ENCODE results near the gene PDE4A. TPM values are rescaled to one million over a fixed set of nuclear protein-coding genes. Genes with fewer than 3 reads are reported as not detected.

The PDE4A gene
- total RNA-seq, 1 donor from 2014 or later = 0.92 TPM

- ATAC-seq = no peak
Observed at GRCh38 chr19:10467104-10467706, 46.9 kb downstream of the PDE4A start.

DNA sequence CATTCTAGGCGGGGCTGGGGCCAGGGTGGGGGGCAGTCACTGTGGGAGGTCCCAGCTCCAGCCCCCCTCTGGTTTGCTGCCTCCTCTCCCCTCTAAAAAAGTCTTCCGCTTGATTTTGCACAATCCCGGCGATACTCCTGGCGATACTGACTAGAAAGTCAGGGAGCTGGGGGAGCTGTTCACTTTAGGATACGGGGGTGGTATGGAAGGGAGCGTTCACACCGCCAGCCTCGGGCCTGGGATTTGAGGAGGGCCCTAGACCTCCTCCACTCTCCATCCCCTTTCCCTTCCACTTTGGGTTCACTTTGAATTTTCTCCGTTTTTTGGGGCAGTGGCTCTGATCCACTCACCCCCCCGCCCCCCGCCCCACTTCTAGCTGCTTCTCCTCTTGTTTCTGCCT is 47.8 kb downstream of the PDE4A start:
- ATAC-seq = no peak

DNA sequence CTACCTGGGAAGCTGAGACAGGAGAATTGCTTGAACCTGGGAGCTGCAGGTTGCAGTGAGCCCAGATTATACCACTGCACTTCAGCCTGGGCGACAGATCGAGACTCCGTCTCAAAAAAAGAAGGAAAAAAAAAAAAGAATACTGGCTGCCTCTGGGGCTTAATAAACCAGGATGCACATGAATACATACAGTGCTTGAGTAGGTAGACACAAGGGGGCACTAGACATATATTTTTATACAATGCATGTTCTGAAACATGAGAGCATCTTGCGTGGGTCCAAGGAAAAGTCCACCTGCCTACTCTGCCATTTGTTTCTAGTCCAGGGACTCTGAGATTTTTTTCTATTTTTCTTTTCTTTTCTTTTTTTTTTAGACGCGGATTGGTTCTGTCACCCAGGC is 51.6 kb downstream of the PDE4A start:
- peak; percentile 43 for ATAC-seq

DNA sequence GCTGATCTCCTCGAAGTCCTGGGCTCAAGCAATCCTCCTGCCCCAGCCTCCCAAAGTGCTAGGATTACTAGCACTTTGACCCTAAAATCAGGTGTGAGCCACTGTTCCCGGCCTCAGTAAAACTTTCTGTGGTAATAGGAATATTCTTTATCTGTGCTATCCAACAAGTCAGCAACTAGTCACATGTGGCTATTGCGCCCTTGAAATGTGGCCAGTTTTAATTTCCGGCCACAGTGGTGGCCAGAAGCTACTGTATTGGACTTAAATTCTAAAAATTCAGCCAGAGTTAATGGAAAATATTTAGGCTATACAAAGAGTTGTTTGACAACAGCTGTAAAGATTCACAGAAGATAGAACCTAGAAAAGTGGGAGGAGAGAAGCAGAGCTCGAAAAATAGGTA is 52.9 kb downstream of the PDE4A start:
- no peak for ATAC-seq

GRCh38 chr19:10474962-10475451 is 54.7 kb downstream of the PDE4A start:
- ATAC-seq = no peak

DNA sequence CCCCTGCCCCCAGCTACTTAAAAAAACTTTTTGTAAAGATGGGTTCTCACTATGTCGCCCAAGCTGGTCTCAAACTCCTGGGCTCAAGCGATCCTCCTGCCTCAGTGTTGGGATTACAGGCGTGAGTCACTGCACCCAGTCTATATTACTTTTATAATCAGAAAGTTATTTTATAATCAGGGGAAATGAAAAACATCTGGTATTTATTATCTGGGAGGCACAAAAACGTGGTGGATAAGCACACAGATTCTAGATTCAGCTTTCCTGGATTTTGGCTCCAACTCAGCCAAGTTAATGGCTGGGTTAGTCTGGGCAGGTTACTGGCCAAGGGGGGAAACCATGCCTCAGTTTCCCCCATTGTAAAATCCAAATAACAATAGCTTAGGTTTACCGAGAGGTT is 58.1 kb downstream of the PDE4A start:
- ATAC-seq = no peak

- ATAC-seq = peak; percentile 78
Observed at GRCh38 chr19:10478903-10479384, 58.6 kb downstream of the PDE4A start.

DNA sequence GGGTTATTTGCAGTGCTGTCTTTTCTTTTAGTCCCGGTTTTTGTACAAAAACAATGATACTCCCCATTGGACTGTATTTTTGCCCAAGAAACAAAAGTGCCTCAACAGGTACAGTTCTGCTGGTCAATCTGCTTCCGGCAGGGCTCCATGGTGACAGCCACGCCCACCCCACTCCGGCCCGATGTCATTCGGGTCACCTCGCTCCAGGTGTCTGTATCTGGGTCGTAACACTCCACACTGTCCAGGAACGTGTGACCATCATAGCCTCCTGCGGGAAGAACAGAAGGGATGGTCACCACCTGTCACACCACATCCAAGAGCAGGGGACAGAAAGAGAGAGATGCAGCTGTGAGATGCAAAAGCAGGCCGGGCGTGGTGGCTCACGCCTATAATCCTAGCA is 66.2 kb downstream of the PDE4A start:
- no peak for ATAC-seq

DNA sequence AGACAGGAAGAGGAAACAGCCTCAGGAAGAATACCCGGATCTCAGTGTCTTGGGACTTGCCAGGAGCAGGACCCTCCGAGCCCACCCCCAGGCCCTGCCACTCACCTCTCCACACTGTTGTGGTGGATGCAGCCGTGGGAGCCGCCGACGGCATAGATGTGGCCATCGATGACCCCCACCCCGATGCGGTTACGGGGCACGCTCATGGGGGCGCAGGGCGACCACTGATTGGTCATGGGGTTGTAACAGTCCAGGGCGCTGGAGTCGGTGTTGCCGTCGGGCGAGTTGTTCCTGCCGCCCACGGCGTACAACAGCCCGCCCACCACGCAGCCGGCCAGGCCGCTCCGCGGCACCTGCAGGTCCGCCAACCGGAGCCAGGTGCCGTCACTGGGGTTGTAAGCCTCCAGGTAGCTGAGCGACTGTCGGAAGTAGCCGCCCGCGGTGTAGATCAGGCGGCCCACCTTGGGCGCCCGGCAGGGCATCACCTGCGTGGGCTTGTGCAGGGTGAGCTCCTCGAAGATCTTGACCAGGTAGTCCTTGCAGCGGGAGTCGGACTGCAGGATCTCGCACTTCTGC is 71.2 kb downstream of the PDE4A start:
- peak; percentile 27 for ATAC-seq

- no peak for ATAC-seq
Observed at GRCh38 chr19:10497371-10497770, 77.0 kb downstream of the PDE4A start.

DNA sequence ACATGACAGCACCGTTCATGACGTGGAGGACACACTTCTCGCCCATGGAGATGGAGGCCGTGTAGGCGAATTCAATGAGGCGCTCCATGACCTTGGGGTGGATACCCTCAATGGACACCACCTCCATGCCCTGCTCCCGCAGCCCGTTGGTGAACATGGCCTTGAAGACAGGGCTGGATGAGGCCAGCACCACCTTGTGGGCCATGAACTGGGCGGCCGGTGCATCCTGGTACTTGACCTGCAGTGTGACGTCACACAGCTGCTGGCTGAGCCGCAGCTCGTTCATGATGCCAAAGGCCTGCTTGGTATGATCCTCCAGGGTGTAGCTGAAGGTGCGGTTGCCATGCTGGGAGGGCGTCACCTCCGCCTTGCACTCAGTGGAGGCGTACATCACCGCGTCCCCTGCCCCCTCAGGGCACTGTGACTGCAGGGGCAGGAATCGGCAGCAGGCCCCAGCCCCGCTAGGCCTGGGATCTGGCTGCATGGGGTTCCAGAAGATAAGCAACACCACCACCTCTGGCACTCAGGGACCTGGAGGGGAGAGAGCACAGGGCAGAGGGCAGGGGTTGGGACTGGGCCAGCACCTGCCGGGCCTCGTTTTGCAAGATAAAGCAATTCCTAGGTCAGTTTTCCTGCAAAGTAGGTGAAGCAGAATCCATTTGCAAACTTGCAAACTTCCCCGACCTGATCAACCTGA is 79.4 kb downstream of the PDE4A start:
- peak; percentile 2 for ATAC-seq

DNA sequence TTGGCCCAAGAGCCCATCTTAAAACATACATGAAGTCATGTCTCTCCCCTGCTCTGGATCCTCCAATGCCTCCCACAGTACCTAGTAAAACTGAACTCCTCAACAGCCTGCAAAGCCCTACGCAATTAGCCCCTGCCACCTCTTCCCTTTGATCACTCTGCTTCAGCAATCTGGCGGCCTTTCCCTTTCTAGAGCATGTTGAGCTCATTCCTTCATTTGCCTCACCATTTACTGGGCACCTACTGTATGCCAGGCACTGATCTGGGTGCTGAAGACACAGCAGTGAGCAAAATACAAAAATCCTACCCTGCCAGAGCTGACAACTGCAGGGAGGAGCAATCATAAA is 79.9 kb downstream of the PDE4A start:
- ATAC-seq = no peak

DNA sequence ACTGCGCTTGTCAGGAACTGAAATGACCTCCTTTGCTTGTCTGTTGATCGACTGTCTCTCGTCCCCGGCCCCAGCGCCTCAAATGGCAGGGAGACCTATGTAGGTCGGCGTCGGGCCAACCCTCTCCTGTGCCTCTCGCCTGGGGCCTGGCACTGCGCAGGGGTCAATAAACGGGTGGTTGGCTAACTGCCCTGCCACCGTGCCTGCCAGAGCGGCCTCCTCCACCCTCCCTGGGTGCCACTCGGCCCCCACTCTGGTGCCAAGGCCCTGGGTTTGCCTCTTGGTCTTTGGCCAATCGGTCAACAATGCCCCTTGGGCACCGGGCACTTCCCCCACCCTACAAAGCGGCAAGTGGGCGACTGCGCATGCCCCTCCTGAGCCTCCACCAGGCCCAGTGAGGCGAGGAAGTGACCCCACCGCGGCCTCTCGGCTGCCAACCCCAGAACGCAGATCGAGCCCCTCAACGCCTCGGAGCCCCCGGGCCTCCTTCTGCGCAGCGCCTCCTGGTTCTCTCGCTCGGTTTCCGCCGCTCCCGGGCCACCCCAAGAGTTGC is 81.7 kb downstream of the PDE4A start:
- ATAC-seq = peak; percentile 37

DNA sequence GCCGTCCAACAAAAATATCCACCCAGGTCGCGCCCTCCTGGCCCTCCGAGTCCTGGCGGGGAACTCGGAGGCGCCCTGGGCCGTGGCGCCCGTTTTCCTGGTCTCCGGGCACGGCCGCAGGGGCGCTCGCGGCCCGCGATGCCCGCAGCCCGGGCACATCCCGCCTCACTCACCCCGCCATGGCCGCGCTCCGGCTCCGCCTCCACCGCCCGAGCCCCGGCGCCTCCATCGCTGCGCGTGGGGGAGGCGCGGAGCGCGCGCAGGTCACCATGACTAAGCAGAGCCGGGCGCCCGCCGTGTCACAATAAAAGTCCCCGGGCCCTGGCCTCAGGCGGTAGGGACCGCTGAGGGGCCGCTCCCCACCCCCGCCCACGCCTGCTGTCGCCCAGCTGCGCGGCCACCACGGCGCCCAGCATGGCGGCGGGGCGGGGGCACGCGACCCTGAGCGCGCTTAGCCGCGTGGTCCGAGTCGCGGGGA is 82.2 kb downstream of the PDE4A start:
- ATAC-seq = peak; percentile 92

- ATAC-seq = no peak
Observed at GRCh38 chr19:10503002-10503789, 82.9 kb downstream of the PDE4A start, which contains the start of gene KEAP1. Gene KEAP1, minus strand, starts transcription at chr19:10503356. Its CDS starts 3,323 bp downstream, at chr19:10500033.

DNA sequence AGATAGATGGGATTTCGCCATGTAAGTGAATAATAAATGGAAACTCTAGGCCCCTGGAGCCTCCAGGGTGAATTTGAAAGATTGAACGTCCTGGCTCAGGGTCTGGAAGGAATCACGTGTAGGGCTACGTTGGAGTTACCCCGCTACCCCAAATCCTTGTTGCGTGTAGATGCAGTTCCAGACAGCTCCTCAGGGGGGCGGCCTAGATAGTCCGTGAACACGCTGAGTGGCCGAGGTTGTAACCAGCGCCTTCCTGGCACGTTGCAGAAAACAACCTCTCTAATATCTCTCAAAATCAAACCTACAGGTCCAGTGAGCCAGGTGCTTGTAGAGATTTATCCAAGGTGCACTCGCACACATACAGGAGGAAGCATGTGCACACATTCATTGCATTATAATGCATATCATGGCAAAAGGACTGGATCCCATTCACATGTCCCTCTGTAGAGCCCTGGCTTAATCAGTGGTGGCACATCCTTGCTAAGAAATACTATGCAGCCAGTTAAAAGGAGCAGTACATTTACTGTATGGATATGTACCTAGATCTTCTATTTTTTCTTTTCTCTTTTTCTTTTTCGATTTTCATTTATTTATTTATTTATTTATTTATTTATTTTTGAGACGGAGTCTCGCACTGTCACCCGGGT is 85.4 kb downstream of the PDE4A start:
- peak; percentile 41 for ATAC-seq

GRCh38 chr19:10508036-10508435 is 87.7 kb downstream of the PDE4A start:
- ATAC-seq = no peak

DNA sequence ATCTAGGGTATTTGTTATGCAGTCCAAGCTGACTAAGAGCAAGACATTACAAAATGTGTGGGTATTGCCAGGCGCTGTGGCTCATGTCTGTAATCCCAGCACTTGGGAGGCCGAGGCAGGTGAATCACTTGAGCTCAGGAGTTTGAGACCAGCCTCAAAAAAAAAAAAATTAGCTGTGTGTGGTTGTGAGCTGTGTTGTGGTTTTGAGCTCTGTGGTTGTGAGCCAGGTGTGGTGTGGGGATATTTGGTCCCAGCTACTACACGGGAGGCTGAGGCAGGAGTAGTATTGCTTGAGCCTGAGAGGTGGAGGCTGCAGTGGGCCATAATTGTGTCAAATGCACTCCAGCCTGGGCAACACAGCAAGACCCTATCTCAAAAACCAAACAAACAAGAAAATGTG is 88.4 kb downstream of the PDE4A start:
- ATAC-seq = peak; percentile 10

GRCh38 chr19:10510301-10510802 is 90.0 kb downstream of the PDE4A start:
- ATAC-seq = peak; percentile 80

- ATAC-seq = no peak
Observed at GRCh38 chr19:10513223-10513622, 92.9 kb downstream of the PDE4A start.

GRCh38 chr19:10514211-10515145 is 94.1 kb downstream of the PDE4A start:
- no peak for ATAC-seq
